COLO829 (cell line): ENCODE results near the gene BAHCC1.

Experiments
- DNase-seq: peaks from one replicate; pipeline ENCODE4 v3.0.0; 2012; ENCODE audit warnings: low spot score

The BAHCC1 gene

DNA sequence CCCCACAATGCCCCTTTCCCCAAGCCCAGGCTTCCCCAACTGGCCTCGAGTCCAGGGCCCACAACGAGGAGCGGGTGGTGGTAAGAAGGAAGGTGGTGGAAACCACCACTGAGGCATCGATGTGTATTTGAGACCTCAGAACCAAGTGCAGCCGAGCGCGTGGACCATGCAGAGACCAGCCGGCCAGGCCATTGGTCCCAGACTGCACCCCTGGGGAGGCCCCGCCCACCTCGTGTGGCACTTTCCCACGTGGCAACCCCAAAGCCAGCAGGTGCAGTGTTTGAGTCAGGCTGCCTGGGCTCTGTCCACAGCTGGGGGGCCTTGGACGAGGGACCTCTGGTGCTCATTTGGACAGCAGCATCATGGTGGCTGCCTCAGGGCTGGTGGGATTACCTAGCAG is 28.1 kb upstream of the BAHCC1 start:
- DNase-seq = no peak

DNA sequence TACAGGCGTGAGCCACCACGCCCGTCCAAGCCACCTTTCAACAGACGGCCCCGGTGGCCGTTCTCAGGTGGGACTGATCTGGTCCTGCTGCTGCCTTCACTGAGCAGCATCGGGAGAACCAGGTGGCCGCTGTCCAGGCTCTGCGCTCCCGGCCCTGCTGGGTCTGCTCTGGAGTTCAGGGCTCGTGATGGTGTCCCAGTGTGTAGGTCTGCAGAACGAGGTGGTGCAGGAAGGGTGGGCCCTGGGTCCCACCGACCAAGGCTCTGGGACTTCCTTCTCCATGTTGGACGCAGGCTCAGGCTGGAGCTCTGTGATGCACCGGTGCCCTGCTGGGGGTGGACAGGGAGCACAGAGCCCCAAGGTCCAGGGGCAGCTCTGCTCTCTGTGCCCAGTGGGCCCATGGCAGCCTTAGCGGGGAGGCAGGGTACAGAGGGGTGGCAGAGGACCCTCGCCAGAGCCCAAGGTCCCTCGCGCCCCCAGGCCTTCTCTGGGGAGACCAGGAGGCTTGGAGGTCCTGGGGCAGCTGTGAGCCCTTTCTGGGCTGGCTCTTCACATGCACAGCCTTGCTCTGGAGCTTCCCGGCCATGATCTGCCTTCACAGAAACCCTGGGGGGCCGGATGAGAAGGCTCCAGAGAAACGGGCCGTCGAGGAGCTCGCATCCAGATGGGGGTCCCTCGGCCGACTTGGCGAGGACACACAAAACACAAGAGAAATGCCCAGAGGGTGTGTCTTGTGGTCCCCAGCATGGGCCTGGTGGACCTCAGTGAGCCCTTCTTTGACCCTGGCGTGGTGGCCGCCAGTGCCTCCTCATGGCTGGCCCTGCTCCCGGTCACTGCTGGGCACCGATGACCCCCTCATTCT is 26.9 kb upstream of the BAHCC1 start:
- no peak for DNase-seq

DNA sequence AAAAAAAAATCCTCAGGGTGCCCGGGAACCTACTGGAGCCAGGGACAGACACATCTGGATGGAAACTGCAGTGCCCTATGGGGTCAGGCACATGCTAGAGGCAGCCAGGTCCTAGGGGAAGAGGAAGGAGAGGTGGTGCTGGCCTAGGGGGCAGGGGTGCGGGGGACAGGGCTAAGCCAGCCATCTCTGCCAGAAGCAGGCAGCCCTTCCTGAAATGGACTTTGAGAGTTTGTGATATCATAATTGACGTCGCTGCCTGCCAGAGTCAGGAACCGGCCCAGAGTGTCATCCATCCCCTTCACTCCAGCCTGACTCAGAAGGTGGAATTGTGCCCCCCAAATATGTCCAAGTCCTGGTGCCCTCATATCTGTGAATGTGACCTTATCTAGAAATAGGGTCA is 25.0 kb upstream of the BAHCC1 start:
- DNase-seq = no peak

DNA sequence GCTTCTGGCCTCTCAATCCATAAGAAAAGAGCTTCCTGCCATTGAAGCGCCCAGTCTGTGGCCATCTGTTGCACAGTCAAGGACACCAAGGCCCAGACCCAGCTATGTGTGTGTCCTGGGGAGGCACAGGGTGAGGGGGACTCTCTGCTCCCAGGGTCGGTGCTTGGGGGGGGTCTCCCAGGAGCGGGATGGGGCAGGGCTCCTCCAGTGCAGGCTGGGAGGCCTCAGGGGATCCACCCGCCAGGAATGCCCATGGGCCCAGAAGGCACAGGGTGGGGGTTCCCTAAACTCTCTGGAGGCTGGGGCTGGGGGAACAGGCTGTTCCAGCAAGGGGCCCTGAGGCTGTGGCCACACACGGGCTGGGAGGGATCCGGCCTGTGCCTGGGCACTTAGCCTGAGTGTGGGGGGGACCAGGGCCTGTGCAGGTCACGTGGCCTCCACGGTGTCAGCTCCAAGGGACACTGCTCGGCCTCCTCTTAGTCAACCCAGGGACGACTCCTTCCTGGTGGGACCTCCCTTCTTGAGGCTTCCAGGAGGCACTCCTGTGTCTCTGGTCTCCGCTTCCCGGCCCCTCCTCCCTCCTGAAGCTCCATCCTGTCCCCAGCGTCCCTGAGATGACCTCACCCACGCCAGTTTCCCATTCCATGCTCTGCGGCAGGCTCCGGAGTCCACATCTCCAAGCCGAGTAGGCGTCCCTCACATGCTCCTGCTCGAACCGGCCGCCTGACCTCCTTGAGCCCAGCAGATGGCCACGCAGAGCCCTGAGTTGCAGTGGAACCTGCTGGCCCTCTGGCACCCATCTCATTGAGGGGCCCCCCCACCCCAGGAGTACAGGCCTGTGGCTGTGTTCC is 23.1 kb upstream of the BAHCC1 start:
- no peak for DNase-seq

DNA sequence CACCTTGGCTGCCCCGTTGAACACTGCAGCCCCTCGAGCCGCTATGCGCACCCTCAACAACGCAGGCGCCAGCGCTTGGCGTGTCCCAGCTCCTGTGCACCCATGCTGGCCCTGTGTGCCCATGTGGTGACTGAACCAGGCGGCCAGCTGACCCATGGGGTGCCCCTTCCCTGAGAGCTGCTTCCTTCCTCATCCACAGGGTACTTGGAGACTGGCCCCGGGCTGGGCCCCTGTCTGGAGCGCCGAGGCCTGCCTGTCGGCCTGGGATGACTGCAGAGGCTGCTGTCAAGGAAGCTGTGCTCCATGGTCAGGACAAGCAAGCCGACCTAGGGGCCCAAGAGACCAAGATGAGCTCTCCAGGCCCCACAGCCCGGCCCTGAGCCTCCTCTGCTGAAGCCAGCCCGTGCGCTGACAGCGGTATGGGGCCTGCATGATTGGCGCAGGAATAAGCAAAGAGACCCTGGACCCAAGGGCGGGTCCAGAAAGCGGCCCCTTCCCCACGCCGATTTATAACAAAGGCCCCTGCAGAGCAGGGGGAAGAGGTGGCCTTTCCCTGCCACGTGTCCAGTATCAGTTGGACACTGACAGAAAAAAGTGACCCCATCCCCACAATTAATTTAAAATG is 21.6 kb upstream of the BAHCC1 start:
- no peak for DNase-seq

DNA sequence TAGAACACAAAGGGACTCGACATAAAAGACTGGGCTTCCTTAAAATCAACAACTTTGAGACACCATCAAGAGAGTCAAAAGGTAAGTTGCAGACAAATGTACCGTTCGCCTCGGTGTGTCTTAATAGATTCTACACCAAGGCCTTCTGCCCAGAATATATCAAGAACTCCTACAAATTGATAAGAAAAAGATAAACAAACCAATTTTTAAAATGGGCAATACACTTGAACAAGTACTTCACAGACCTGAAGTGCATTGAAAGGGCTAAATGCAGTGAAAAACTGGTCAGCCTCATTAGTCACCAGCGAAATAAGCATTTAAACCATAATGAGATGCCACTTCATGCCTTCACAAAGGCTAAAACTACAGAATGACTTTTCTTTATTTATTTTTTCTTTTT is 20.4 kb upstream of the BAHCC1 start:
- DNase-seq = no peak

DNA sequence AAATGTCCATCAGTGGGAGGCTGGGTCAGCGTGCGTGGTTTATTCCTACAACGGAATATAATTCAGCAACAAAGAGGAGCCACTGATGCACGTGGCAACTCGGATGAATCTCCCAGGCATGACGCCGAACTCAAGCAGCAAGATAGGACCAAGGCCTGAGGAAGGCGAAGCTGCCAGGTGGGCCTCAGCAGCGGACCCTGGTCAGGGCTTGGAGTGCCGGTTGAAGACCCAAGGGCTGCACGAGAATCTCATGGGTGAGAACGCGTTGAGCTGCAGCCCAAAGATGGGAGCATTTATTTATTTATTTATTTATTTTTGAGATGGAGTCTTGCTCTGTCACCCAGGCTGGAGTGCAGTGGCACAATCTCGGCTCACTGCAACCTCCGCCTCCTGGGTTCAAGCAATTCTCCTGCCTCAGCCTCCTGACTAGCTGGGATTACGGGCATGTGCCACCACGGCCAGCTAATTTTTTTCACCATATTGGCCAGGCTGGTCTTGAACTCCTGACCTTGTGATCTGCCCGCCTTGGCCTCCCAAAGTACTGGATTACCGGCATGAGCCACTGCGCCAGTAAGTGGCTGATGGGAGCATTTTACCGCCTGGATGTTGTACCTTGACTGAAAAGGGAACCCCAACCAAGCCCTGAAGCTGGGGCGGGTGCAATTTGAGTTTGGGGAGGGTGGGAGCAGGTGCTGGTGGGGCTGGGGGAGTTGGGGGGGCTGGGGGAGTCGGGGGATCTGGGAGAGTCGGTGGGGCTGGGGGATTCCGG is 18.1 kb upstream of the BAHCC1 start:
- no peak for DNase-seq

DNA sequence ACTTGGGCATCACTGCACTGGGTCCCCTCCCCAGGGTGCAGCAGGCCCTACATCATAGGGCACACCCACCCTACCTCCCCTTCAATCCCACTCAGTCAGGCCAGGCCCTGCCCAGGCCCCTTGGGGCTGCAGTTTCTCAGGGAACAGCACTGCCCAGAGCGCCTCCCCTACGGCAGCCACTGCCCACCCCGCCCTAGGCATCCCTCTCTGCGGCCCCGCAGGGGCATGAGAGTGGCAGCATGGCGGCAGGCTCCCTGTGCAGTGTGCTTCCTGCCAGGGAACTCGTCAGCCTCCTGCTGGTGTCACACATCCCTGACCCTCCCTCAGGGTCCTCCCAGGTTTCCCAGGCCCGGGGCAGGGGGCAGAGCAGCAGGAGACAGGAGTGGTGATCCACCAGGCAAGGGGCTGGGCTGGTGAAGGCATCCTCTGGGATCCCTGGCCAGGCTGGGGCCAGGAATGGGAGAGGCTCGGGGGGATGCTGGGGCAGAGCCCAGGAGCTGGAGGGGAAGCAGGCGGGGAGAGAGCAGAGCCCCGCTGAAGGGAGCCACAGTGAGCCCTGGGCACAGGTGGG is 16.2 kb upstream of the BAHCC1 start:
- DNase-seq = no peak

DNA sequence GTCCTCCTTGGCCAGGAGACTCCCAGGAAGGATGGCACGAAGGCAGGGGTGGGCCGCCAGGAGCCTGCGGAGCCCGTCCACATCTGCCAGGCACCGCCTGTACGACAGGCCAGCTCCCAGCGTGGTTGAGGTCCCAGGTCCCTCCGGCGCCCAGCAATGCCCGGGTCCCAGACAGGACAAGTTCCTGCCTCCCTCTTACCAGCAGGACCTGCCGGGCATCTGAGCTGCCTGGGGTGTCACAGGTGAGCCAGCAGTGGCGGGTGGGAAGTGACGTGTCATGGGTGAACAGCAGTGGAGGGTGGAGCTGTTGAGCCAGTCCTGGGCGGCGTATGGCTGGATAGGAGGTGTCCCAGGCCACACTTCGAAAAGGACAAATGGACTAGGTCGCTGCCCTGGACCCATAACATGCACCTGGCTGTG is 15.7 kb upstream of the BAHCC1 start:
- DNase-seq = no peak

DNA sequence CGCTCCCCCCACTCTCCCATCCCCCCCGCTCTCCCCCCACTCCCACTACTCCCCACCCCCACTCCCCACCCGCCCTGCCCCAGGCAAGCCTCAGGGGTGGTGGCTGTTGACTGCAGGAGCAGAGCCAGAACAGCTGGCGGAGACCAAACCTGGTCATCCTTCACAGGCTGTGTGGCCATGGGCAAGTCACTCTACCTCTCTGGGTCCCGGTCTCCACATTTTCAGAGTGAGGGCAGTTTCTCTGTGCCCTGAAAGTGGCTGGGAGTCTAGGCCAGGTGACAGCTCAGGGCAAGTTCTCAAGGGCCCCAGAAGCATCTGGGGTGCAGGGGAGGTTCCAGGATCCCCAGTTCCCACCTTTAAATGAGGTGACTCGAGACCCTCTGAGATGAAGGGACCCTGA is 15.1 kb upstream of the BAHCC1 start:
- DNase-seq = no peak

DNA sequence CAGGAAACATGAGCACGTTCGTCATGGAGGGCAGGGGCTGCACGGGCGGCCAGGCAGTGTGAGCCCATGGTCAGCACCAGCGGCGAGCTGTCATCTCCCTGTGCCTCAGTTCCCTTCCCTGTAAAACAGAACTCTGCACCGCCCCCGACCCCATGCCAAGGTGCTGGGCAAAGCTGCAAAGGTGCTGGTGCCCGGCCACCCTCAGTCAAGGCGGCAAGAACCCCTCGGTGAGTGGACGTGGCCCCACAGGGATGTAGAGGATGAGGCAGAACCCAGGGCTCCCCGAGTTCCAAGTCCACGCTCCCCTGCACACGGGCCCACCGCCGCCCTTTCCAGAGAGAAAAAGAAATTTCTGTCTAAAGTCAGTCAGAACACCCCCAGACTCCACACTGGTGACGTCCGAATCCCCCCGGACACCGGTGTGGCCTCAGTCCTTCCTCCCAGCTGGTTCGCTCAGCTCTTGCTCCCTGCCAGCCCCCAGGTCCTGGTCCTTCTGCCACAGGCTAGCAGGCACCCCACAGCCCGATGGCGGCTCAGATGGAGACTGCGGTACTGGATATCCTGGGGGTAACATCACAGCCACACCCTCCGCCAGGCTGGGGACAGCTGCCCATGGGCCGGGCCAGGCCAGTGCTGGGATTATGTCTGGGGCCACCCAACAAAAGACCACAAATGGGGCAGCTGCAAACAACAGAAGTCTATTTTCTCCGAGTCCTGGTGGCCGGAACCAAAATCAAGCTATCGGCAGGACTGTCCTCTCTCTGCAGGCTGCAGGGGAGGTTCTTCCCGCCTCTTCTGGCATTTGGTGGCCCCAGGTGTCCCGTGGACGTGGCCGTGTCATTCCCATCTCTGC is 14.4 kb upstream of the BAHCC1 start:
- no peak for DNase-seq

DNA sequence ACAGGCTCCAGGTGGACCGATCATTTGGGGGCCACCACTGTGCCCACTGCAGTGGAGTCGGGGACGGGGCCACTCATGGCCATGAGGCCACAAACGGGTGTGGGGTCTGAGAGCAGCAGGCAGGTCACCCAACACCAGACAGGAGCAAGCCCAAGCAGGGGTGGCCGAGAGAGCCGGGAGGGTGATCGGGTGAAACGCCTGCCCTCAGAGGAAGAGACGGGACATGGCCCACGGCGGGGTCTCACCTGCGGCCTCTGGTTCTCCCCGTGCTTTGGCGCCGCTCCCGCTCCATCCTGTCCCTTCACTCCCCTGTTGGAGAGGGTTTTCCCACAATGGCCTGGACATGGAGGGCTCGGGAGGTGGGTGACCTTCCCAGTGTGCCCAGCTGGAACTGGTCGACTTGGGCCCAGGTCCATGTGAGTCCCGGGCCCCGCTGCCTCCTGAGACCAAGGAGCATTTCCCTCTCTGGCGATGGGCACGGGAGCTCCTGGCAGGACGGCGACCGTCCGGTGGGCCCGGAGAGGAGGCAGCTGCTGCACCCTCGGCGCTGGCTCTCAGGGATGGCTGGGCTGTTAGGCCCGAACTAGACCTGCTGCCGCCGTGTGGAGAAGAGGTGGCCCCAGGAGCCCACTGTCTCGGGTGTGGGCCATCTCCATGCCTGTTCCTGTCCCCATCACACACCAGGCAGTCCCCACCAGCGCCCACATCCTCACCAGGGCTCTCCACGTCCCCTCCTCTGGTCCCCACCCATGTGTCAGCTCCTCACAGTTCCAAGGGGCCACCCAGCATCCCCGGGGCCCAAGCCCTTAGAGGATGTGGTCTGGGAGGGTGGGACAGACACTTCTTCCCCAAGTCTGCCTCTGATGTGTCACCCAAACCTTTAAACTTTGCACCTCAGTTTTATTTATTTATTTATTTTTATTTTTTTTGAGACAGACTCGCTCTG is 13.4 kb upstream of the BAHCC1 start:
- DNase-seq = no peak

DNA sequence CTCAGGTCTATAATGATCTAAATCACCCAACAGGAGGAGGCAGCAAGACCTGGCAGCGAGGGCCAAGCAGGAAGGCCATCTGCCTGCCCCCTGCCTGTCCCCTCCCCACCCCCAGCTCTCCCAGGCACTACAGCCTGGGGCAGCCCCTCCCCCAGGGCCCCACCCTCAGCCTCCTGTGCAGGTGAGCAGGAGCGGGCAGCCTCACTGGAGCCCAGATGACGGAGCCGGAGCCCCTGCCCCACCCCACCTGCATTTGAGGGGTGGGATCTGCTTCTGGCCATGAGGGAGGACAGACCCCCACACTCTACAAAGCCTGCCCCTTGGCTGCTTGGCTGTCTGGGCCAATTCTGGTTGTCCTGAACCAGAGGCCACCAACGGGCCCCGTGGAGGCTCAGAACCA is 12.4 kb upstream of the BAHCC1 start:
- DNase-seq = no peak

DNA sequence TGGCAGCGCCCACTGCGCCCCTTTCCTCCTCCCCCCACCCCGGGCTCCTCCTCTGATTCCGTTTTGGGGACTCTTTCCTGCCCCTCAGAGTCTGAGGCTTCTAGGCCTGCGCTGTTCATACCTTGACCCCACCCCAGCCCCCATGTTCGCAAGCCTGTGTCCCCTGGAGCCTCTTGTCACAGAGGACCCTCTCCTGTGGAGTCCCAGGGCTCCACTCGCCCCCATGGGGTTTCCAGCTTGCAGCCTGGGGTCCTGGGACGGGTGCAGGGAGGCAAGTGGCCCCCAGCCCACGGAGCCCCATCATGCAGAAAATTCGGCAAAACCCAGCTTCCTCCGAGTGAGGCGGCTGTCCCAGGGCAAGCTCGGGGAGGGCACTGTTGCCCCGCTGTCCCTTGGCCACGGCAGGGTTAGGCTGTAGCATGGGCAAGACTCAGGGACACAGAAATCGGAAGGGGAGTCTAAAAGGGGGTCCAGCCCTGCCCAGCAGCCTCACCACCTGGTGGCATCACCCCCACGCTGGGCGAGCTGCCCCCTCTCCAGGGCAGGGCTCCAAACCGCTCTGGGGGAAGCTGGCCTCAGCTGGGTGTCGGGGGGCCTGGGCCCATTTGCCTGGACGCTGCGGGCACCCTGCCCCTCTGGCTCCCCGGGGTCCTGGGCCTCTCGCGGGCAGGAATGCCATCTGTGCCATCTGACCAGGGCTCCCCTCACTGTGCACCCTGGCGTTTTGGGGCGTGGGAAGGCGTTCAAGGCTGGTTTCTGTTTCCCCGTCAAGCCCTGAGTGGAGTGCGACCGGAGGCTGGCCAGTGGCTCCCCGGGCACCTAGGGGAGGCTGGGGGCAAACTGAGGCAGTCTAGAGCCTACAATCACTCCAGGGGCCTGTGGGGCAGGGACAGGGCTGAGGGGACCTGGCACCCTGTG is 11.5 kb upstream of the BAHCC1 start:
- DNase-seq = no peak

DNA sequence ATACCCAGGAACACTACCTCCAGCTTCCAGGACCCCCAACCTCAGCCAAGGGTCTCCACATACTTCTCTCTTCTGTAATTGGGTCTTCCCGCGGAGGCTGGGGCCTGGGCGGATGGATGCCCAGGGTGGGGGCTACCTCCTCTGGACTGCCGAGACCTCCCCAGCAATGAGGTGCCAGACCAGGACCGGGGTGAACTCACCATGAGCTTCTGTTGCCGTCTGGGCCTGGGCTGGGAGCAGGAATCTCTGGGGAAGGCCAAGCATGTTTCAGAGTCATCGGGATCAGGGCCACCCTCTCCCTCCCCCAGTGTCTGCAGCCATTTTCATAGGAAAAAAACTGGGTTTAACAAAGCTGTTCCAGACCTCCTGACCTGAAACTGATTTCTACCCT is 10.3 kb upstream of the BAHCC1 start:
- no peak for DNase-seq

DNA sequence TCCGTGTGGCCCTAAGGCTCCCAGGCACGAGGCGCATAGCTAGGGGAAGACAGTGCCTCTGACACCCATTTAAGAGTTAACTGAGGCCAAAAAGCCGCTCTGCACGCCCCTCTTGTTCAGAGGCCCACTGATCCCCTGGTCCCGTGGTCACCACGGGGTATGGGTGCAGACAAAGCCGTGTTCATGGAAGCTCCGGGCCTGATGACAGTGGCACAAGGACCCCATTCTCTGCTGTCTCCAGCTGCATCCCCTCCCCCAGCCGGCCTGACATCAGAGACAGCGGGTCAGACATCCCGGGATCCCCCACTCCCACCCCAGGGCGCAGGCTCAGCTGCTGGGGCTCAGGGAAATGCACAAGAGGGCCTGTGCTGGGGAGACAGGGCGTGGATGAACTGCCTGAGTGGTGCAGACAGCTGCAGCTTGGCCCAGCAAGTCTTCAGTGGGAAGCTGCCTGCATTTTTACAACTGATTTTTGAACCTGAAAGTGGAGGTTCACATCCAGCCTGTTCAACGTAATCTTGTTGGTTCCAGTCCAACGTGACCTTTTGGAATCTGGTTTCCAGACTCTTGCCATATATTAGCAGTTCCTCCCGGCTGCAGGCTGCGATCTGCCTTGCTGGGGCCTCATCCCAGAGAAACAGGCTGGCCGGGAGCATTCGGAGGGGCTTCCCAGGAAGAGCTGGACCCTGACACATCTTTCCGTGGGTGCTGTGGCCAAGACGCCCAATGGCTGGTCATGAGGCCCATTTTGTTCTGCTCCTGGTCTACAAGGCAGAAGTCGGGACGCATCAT is 9.7 kb upstream of the BAHCC1 start:
- peak; percentile 90 for DNase-seq

DNA sequence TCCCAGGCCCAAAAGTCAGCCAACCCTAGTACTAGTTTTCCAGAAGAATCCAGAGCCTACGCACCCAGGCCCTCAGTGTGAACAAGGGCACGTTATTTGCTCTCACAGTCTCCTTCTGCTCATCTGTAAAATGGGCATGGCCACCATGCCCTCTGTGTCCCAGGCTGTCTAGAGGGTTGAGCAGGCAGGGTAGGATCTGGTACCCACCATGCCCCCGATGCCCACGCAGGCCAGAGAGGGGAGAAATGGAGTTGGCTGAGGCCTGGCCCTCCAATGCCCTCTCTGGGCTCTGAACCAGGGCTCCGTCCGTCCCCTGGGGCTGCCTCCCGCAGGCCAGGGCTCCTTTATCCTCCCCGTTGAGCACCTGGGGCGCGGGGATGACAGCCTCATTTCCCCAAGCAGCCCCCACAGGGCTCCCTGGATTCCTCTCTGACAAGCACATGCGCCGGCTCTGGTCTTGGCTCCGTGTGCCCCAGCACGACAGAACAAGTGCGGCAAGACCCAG is 9.1 kb upstream of the BAHCC1 start:
- no peak for DNase-seq
